HL-60/S4 treated with phorbol 12-myristate 13-acetate at 8.2 ng/mL for 4 days and 3 days (cell line): ENCODE data around the gene C19orf47.
"Not testable (repeated sequence)": the region's sequence is repeated elsewhere in the genome, so short reads cannot be mapped to it uniquely, and the experiment has no call there.

ENCODE experiments used
- in situ Hi-C: fragments of 300-500 bp; cut with MboI; formaldehyde crosslinking; loops from 2 replicates; pipeline ENCODE4 v1.15.0; 2022; ENCODE audit warnings: low sequenced_read_pairs

Gene C19orf47

GRCh38 chr19:40377876-40378385 lies 29.7 kb upstream of the C19orf47 start:
- in situ Hi-C loops, result no loop called here

DNA sequence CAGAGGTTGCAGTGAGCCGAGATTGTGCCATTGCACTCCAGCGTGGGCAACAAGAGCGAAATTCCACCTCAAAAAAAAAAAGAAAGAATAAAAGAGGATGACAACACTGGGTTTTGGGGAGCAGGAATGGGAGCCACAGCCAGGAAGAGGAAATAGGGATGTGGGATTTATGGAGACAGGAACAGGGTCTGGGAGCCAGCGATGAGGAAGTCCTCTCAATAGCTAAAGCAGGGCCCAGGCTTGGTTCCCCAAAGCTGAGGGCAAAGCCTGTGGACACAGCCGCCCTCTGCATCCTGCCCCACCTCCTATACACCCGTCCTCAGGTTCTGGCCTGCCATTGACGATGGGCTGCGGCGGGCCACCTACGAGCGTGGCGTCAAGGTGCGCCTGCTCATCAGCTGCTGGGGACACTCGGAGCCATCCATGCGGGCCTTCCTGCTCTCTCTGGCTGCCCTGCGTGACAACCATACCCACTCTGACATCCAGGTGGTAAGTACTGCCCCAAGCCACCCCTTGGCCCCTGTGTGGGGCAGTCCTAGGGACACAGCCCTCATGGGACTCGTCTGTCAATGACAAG lies 28.2 kb upstream of the C19orf47 start:
- in situ Hi-C loops, result no loop called here

DNA sequence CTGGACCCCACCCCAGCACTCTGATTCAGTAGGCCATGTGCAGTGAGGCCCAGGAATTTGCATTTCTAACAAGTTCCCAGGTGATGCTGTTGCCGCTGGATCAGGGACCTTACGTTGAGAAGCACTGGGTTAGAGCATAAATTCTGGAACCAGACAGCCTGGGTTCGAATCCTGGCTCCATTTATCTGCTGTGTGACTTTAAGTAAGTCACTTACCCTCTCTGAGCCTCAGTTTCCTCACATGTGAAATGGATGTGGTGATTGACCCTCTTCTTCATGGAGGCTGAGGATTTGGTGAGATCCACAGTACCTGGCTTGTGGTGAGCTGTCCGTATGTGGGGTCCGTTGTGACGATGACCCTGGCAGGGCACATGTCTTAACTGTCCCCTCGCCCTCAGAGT lies 25.9 kb upstream of the C19orf47 start:
- in situ Hi-C loops, result no loop called here

- in situ Hi-C loops, result no loop called here
These were observed 23.6 kb upstream of the C19orf47 start for GRCh38 chr19:40371802-40372122.

- in situ Hi-C loops, result no loop called here
These were observed 23.0 kb upstream of the C19orf47 start for GRCh38 chr19:40370997-40371801.

GRCh38 chr19:40370253-40370652 lies 22.1 kb upstream of the C19orf47 start:
- in situ Hi-C loops, result not testable (repeated sequence)

DNA sequence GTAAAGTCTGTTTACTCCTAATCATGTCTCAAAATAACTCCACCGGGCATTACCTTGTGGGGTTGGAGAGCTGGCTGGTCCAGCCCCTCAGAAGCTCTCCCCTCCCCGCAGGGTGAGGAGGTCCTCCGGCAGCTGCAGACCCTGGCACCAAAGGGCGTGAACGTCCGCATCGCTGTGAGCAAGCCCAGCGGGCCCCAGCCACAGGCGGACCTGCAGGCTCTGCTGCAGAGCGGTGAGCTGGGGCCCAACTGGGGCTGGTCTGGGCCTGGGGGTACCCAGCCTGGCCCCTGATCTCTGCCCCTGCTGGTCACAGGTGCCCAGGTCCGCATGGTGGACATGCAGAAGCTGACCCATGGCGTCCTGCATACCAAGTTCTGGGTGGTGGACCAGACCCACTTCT lies 21.6 kb upstream of the C19orf47 start:
- in situ Hi-C loops, result no loop called here

GRCh38 chr19:40367577-40368434 lies 19.6 kb upstream of the C19orf47 start:
- in situ Hi-C loops, result no loop called here

DNA sequence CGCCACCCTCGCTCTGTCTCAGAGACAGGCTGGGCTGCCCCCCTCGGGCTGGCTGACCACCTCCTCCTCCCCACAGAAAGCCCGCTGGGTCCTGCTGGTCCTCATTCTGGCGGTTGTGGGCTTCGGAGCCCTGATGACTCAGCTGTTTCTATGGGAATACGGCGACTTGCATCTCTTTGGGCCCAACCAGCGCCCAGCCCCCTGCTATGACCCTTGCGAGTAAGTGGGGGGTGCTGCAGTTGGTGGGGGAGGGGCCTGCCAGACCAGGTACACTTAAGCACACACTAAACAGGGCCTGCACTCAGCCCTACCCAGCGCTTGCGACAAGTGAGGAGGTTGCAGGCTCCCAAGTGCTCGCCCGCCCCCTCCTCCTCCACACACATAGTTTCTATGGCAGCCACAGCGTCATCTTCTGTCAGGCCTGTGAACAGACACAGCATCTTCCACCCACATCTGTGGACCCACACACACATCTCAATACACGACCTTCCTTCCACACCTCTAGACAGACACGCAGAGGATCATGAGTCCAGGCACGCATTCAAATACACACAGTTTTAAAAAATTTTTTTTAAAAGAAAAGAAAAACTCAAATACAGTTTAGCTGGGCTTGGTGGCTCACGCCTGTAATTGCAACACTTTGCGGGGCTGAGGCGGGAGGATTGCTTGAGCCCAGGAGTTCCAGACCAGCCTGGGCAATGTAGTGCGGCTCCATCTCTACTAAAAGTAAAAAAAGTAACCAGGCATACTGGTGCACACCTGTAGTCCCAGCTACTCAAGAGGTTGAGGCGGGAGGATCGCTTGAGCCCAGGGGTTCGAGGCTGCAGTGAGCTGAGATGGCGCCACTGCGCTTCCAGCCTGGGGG lies 18.7 kb upstream of the C19orf47 start:
- in situ Hi-C loops, result no loop called here

GRCh38 chr19:40365613-40366401 lies 17.6 kb upstream of the C19orf47 start:
- in situ Hi-C loops, result no loop called here

GRCh38 chr19:40365010-40365409 lies 16.8 kb upstream of the C19orf47 start:
- in situ Hi-C loops, result no loop called here

GRCh38 chr19:40363069-40363468 lies 14.9 kb upstream of the C19orf47 start:
- in situ Hi-C loops, result no loop called here

- in situ Hi-C loops, result no loop called here
These were observed 14.0 kb upstream of the C19orf47 start for GRCh38 chr19:40362160-40362559.

DNA sequence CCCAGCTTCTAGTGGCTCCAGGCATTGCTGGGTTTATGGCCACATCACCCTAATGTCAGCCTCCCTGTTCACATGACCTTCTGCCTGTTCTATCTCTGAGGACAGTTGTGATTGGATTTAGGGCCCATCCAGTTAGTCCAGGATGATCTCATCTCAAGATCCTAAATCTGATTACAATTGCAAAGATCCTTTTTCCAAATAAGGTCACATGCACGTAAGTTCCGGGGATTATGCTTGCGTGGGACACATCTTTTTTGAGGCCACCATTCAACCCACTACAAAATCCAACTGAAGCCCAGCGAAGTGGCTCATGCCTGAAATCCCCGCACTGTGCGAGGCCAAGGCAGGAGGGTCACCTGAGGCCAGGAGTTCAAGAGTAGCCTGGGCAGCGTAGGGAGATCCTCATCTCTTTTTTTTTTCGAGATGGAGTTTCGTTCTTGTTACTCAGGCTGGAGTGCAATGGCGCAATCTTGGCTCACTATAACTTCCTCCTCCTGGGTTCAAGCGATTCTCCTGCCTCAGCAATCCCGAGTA lies 12.6 kb upstream of the C19orf47 start:
- in situ Hi-C loops, result no loop called here

- in situ Hi-C loops, result no loop called here
These were observed 12.0 kb upstream of the C19orf47 start for GRCh38 chr19:40360020-40360707.

GRCh38 chr19:40358773-40359172 lies 10.6 kb upstream of the C19orf47 start:
- in situ Hi-C loops, result no loop called here

- in situ Hi-C loops, result no loop called here
These were observed 9.4 kb upstream of the C19orf47 start for GRCh38 chr19:40357640-40358039.

GRCh38 chr19:40356681-40357595 lies 8.7 kb upstream of the C19orf47 start:
- in situ Hi-C loops, result no loop called here
